GM23338 (cell line): ENCODE results near the gene ZNF483. TPM values are rescaled to one million over a fixed set of nuclear protein-coding genes. Genes with fewer than 3 reads are reported as not detected.

Experiments used
- ATAC-seq: fragments of 200-7000 bp; cut with Tn5 transposase; 3 replicates; pipeline ENCODE4 v1.9.1; 2020
- DNase-seq: peaks from one replicate; pipeline ENCODE4 v3.0.0-alpha.2; 2015; ENCODE audit warnings: low spot score
- H2AFZ ChIP-seq: fragments of 200-600 bp; sonication (generic); 2 replicates; pipeline ENCODE4 v1.8.0; 2016; ENCODE audit warnings: antibody characterized with exemption, mild to moderate bottlenecking, moderate library complexity
- H3F3A ChIP-seq: fragments of 200-600 bp; sonication (generic); replicated peaks from 2 replicates; pipeline ENCODE4 v1.8.0; 2017; ENCODE audit warnings: antibody characterized with exemption, mixed run types, low read depth
- H3K27ac ChIP-seq: fragments of 200-600 bp; sonication (generic); 2 replicates; pipeline ENCODE4 v1.6.1; 2016; ENCODE audit warnings: low read depth
- H3K27me3 ChIP-seq: fragments of 200-600 bp; sonication (generic); 2 replicates; pipeline ENCODE4 v1.8.0; 2016; ENCODE audit warnings: mild to moderate bottlenecking, mixed run types, moderate library complexity; ENCODE audit not compliant: insufficient read depth
- H3K36me3 ChIP-seq: fragments of 200-600 bp; sonication (generic); 2 replicates; pipeline ENCODE4 v1.8.0; 2016; ENCODE audit warnings: mild to moderate bottlenecking; ENCODE audit not compliant: insufficient read depth
- H3K4me1 ChIP-seq: fragments of 200-600 bp; sonication (generic); 2 replicates; pipeline ENCODE4 v1.8.0; 2016; ENCODE audit warnings: mild to moderate bottlenecking, moderate library complexity; ENCODE audit not compliant: insufficient read depth
- H3K4me2 ChIP-seq: fragments of 200-600 bp; sonication (generic); 2 replicates; pipeline ENCODE4 v1.7.1; 2017; ENCODE audit warnings: mixed run types
- H3K4me3 ChIP-seq: fragments of 200-600 bp; sonication (generic); 2 replicates; pipeline ENCODE4 v1.6.1; 2016; ENCODE audit warnings: mixed run types
- H3K79me2 ChIP-seq: fragments of 200-600 bp; sonication (generic); replicated peaks from 2 replicates; pipeline ENCODE4 v1.8.0; 2017; ENCODE audit warnings: mild to moderate bottlenecking; ENCODE audit not compliant: insufficient read depth
- H3K9me2 ChIP-seq: fragments of 200-600 bp; sonication (generic); 2 replicates; pipeline ENCODE4 v1.8.0; 2017; ENCODE audit not compliant: insufficient read depth
- H4K20me1 ChIP-seq: fragments of 200-600 bp; sonication (generic); replicated peaks from 2 replicates; pipeline ENCODE4 v1.8.0; 2017; ENCODE audit warnings: mild to moderate bottlenecking; ENCODE audit not compliant: insufficient read depth
- H3K27ac Mint-ChIP-seq: 2 replicates; pipeline ENCODE4 v1.8.0; 2020; ENCODE audit warnings: inconsistent platforms, mild to moderate bottlenecking, moderate library complexity, mixed read lengths
- H3K27me3 Mint-ChIP-seq: 3 replicates; pipeline ENCODE4 v1.8.0; 2022; ENCODE audit warnings: low read depth, mild to moderate bottlenecking, moderate library complexity, mixed read lengths, inconsistent platforms; ENCODE audit not compliant: insufficient read depth, poor library complexity
- H3K36me3 Mint-ChIP-seq: 3 replicates; pipeline ENCODE4 v1.8.0; 2021; ENCODE audit warnings: low read depth, mild to moderate bottlenecking, inconsistent platforms, moderate library complexity, mixed read lengths
- H3K4me1 Mint-ChIP-seq: 3 replicates; pipeline ENCODE4 v1.8.0; 2020; ENCODE audit warnings: mild to moderate bottlenecking, inconsistent platforms, mixed read lengths
- H3K4me3 Mint-ChIP-seq: 3 replicates; pipeline ENCODE4 v1.8.0; 2021; ENCODE audit warnings: moderate library complexity, mild to moderate bottlenecking, inconsistent platforms, mixed read lengths
- H3K9me3 Mint-ChIP-seq: 3 replicates; pipeline ENCODE4 v1.8.0; 2020; ENCODE audit warnings: moderate library complexity, mild to moderate bottlenecking, inconsistent platforms, mixed read lengths
- CREB1 ChIP-seq: fragments of 250-450 bp; sonication (Bioruptor Pico); IDR thresholded peaks from 2 replicates; pipeline ENCODE4 v1.5.0; 2020; ENCODE audit warnings: low read depth, mild to moderate bottlenecking, moderate library complexity
- CTCF ChIP-seq, 2 experiments: fragments of 200-600 bp in 1 of 2; sonication (generic) in 1 of 2; conservative IDR thresholded peaks; 2 replicates each; pipeline versions ENCODE4 v1.5.1 to v1.6.1; 2016 to 2017; ENCODE audit warnings: antibody characterized with exemption in 2 of 2, low read depth in 2 of 2, mild to moderate bottlenecking in 2 of 2, moderate library complexity in 1 of 2
- ETS1 ChIP-seq: IDR thresholded peaks from 2 replicates; pipeline ENCODE4 v1.6.1; 2016; ENCODE audit warnings: antibody characterized with exemption
- EZH2 ChIP-seq: fragments of 200-600 bp; sonication (generic); IDR thresholded peaks from one replicate; pipeline ENCODE4 v1.8.0; 2017; ENCODE audit warnings: antibody characterized with exemption, mild to moderate bottlenecking, low read depth; ENCODE audit not compliant: unreplicated experiment
- JUNB ChIP-seq: IDR thresholded peaks from one replicate; pipeline ENCODE4 v1.6.1; 2016; ENCODE audit warnings: antibody characterized with exemption; ENCODE audit not compliant: unreplicated experiment
- NANOG ChIP-seq: IDR thresholded peaks from 2 replicates; pipeline ENCODE4 v1.6.1; 2016; ENCODE audit warnings: antibody characterized with exemption, borderline replicate concordance
- POLR2AphosphoS5 ChIP-seq: IDR thresholded peaks from 2 replicates; pipeline ENCODE4 v1.6.1; 2016; ENCODE audit warnings: antibody characterized with exemption, low read depth
- ZNF462 ChIP-seq: fragments of 250-450 bp; sonication (Bioruptor Pico); IDR thresholded peaks from 2 replicates; pipeline ENCODE4 v1.5.0; 2020; ENCODE audit warnings: mild to moderate bottlenecking, moderate library complexity
- polyA plus RNA-seq: library from polyadenylated mRNA; unstranded; fragments of >200 nt; fragmentation: Nextera tagmentation; extraction: Ambion mirVana; gene quantifications from 2 replicates; pipeline ENCODE4 v1.2.1, GENCODE V29; 2016
- total RNA-seq: library from RNA; depleted of rRNA; stranded (reverse); fragments of >200 nt; shearing (Covaris generic); gene quantifications from 2 replicates; pipeline ENCODE4 v1.2.3, GENCODE V29; 2014

ZNF483 gene
- total and polyA plus RNA-seq, 2 experiments from 2014 or later, result 9.7 to 112 TPM

- TF ChIP-seq NANOG (peak; percentile 99), JUNB (no peak), EZH2 (no peak)
These were observed 4.8 kb downstream of the ZNF483 start (continued) for GRCh38 chr9:111529787-111530186.

GRCh38 chr9:111531716-111532115 is 6.7 kb downstream of the ZNF483 start:
- H3K36me3 ChIP-seq, result peaks cover 45% of the 10 kb centered on the region
- no peak overlapping the region for H3K4me2 ChIP-seq
- peaks cover 36% of the 10 kb centered on the region for H3K4me1 Mint-ChIP-seq
- H3K4me1 ChIP-seq, result peaks cover 37% of the 10 kb centered on the region
- H3K27ac Mint-ChIP-seq, result no peak overlapping the region; the same call in 1 of the 2 replicates
- H4K20me1 ChIP-seq, result no peaks in the 10 kb centered on the region; the same call in 1 of the 2 replicates
- H3K36me3 Mint-ChIP-seq, result peaks cover 90% of the 10 kb centered on the region
- H3K4me3 ChIP-seq, result no peak overlapping the region
- TF ChIP-seq NANOG (no peak), EZH2 (no peak), ETS1 (no peak), POLR2AphosphoS5 (no peak), CREB1 (CRISPR knock-in tag) (no peak), CTCF (conservative IDR thresholded peaks at IDR 0.05; ENCODE audit: low read depth in 2 of 2) (no peak), ZNF462 (CRISPR knock-in tag) (no peak)
- H3K4me3 Mint-ChIP-seq, result no peak overlapping the region
- ATAC-seq, result no peak
- no peak overlapping the region for H2AFZ ChIP-seq
- no peaks in the 10 kb centered on the region for H3K9me2 ChIP-seq
- H3K9me3 Mint-ChIP-seq, result peaks cover 41% of the 10 kb centered on the region
- H3K27me3 ChIP-seq, result no peaks in the 10 kb centered on the region
- peaks cover 20% of the 10 kb centered on the region for H3F3A ChIP-seq
- H3K27me3 Mint-ChIP-seq, result peaks cover 8% of the 10 kb centered on the region
- H3K79me2 ChIP-seq, result peaks cover 60% of the 10 kb centered on the region
- no peak for DNase-seq
- H3K27ac ChIP-seq, result no peak overlapping the region
